Inflammatory macrophage (primary cell): Measurements from ENCODE around the gene DIPK1B.

Experiments used
- DNase-seq, 2 donors: peaks; one replicate each; pipeline ENCODE4 v3.0.0-alpha.2; 2020 to 2022

DIPK1B gene

GRCh38 chr9:136673088-136673974 is 39.0 kb upstream of the DIPK1B start:
- no peak for DNase-seq

DNA sequence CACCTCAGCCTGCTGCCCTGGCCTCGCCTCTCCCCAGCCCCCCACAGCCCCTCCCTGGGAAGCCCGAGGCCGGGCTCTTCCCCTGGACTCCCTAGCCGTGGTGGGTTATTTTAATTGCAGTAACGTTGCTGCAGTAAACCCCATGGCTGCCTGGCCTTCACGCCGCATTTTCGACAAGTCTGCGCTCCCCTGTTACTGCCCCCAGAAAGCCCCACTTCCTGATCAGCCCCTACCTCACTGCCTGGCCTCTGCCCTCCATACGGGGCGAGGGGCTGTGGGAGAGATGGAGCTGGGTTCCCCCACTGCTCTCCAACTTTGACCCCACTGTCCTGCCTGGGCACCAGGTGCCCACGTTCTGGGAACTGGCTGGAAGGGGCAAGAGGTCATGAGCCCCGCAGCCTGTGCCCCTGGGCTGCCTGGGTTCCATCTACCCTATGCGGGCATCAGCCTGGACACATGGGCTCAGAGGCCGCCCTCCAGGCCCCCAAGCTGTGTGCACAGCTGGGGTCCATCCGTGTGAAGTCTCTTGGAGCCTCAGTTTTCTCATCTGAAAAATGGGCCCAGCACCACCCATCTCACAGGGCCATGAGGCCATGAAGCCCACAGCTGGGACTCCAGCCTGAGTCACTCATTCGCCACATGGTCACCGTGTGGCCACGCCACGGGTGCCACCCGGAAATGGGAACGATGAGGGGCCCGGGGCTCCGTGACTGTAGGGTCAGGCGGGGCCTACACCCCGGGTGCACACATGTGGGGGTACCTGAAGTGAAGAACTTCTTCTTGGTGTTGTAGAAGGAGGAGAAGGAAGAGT is 38.2 kb upstream of the DIPK1B start:
- DNase-seq: no peak

- no peak for DNase-seq
Observed at GRCh38 chr9:136674786-136675349, 37.5 kb upstream of the DIPK1B start.

DNA sequence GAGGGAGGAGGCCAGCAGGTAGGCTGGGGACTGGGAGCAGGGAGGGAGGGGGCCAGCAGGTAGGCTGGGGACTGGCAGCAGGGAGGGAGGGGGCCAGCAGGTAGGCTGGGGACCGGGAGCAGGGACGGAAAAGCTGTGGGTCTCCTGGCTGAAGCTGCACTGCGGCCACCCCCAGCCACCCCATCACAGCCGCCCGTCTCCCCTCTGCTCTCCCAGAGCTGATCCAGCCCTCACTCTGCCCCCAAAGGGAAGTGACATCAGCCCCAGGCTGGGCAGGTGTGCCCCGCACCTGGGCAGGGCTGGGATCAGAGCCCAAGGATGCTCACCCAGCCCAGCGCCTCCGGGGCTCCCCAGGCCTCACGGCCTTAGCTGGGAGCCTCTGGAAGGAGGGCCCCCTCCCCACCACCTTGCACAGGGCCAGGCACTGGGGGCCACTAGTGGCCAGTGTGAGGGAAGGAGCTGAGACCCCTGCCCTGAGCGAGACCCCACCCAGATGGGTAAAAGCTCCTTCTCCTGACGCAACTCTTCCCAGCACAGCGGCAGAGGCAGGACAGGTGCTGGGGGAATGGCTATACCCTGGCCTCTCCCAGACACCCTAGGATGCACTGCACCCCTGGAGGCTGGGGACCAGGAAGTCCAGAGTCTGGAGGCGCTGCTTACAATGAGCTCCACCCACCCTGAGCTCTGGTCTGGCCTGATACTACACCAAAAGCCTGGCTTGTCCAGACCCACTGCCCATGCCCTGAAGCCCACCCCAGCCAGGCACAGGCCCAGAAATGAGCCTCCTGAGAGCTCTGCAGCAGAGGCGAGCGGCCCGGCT is 36.7 kb upstream of the DIPK1B start:
- no peak for DNase-seq

DNA sequence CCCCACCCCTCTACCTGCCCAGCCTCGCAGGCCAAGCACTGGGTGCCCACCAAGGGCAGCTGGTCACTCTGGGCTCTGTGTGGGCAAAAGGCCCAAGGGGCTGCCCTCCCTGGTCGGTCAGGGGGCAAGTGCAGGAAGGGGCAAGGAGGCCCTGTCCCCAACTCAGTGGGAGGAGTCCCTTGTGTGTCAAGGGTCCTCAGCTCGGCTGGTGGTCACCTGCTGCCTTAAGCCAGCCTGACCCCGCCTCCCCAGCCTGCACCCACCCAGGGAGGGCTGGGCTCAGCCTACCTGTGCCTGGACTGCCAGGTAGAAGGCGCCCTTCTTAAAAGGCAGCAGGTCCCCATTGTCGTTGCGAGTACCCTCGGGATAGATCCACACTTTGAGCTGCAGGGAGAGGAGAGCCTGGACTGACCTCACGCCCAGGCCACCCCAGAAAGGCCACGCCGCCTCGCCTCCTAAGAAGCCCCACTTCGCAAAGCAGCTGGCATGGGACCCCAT is 36.0 kb upstream of the DIPK1B start:
- DNase-seq: no peak

DNA sequence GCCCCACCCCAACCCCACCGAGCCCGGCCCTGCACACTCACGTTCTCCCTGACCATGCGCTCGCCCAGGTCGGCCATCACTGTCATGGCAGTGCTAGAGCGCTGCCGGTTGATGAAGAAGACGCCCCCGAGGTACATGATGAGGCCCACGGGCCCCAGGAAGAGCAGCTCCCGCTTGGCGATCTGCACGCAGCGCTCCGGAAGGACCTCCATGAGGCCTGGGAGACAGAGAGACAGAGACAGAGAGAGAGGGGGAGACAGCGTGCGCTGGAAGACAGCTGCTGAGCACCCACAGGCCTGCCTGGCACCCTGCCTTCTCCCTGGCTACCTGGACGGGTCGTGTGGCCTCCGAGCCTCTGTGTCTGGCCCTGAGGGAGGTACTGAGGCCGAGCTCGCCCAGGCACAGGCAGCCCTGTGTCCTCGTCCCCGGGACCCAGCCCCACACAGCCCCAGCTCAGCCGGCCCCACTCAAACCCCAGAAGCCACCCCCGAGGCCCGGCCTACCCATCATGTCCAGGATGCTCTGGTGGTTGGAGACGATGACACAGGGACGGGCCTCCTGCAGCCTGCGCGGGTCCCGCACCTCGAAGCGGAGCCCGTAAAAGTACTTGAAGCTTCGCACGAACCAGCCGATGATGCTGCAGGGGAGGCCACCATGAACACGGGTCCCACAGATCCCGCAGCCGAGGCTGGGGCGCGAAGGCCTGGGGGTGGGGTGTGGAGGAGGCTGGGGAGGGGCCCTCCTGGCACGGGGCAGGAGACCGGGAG is 35.3 kb upstream of the DIPK1B start:
- no peak for DNase-seq

DNA sequence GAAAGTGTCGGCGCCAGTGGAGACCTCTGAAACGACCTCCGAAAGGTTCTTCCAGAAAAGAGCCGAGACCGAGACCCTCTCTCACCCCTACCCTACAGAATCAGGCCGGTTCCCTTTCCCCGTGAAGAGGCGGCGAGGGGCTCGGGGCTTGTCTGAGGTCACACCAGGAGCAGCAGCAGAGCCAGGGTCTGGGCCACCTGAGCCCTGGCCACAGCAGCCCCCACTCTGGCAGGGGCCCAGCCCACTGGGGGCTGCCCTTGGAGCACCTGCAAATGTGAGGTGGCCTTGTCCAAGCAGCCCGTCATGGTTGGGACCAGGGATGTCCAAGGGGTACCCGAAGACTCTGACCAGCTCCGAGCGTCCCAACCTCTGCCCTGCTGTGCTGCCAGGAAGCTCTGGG is 34.3 kb upstream of the DIPK1B start:
- DNase-seq: no peak

- DNase-seq: peak; percentile 54
Observed at GRCh38 chr9:136678624-136679023, 33.7 kb upstream of the DIPK1B start.

GRCh38 chr9:136679431-136679941 is 32.9 kb upstream of the DIPK1B start:
- DNase-seq: peak; percentile 70 to 82

DNA sequence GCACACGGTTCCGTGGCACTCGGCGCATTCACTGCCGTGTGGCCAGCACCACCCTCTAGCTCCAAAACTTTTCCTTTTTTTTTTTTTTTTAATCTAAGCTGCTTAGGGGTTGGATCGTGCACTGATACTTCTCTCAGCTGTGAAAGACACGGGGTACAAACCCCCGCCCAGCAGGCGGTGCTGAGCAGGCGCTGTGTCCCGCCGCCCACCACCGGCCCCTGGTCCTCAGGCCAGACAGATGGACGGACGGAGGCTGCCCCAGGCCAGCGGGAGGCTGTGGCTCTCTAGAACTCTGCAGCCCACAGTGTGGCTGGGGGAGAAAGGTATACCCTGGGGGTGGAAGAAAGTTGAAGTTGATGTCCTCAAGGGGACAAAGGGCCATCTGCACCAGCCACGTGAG is 31.3 kb upstream of the DIPK1B start:
- no peak for DNase-seq

- no peak for DNase-seq
Observed at GRCh38 chr9:136681945-136682699, 30.2 kb upstream of the DIPK1B start.

GRCh38 chr9:136682710-136683109 is 29.7 kb upstream of the DIPK1B start:
- no peak for DNase-seq

DNA sequence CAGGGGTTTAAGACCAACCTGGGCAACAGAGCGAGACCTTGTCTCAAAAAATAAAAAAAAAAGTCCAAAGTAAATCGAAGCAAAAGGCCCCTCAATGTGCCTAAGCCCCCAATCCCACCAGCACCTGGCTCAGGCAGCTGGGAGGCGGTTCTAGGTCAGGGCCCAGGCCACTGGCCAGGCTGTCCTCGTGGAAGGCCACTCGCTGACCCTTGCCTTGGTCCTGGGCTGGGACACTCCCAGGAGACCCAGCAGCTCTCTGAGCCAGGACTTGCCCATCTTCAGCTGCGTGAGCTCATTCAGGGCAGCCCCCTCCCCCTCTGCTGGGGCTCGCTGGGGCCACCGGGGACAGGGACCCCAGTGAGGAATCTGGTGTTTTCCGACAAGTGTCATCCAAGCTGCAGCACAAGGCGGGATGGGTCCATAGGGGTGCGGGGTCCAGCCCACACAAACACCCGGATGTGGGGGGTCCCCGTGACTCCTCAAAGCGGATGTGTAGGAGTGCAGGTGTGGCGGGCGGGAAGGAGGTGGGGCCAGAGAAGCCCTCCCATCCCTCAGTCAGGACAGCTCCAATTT is 29.1 kb upstream of the DIPK1B start:
- DNase-seq: no peak

- no peak for DNase-seq
Observed at GRCh38 chr9:136683755-136684154, 28.6 kb upstream of the DIPK1B start.

DNA sequence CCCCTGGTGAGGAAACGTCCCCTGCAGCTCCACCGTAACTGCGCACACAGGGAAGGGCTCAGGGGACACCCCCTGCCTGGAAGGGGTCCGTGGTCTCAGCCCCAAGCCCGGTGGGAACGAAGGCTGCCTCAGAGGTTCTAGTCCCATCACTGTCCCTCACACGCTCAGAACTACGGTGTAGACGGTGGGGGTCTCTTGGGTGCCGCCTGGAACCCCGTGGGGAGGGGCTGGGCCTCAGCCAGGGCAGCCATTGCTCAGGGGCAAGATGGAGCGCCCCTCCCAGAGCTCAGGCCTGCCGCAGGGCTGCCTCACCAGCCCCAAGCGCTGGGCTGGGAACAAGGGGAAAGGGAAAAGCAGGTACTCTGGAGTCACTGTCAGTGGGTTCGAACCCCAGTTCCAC is 28.0 kb upstream of the DIPK1B start:
- DNase-seq: no peak

DNA sequence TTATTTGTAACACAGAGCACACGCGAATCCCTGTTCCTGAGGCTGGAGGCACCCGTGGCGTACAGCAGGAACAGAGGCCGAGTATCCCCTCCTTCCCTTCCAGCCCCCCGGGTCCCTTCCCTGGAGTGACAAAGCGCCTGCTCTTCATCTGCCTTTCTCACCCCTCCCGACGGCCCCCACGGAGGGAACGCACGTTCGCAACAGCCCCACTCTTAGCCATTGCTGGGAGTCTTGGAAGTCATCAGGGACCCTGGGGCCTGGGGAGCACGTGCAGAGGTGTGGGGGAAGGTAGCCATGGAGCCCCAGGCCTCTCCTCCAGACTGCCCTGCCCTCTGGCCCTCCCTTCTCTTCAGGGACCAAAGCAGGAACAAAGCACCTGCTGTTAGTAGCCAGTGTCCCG is 27.6 kb upstream of the DIPK1B start:
- DNase-seq: no peak

- DNase-seq: no peak
Observed at GRCh38 chr9:136685216-136685615, 27.2 kb upstream of the DIPK1B start.

GRCh38 chr9:136685790-136686533 is 26.4 kb upstream of the DIPK1B start:
- peak in 1 of 2 donors; percentile 19 for DNase-seq

DNA sequence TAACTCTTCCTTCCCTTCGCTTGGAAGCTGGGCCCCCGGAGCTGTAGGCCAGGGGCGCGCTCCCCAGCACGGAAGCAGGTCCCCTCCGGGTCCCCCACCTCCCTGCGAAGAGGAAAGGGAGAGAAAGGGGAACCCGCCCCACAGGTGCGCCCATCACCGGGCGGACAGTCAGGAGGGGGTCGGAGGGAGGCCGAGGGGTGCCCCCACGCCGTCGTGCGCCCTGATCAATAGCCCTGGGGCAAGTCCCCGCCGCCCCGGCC is 25.9 kb upstream of the DIPK1B start:
- DNase-seq: no peak
